Measurements from ENCODE around the gene EXOC3.
"Not testable (repeated sequence)": the region's sequence is repeated elsewhere in the genome, so short reads cannot be mapped to it uniquely, and the experiment has no call there.

The EXOC3 gene

DNA sequence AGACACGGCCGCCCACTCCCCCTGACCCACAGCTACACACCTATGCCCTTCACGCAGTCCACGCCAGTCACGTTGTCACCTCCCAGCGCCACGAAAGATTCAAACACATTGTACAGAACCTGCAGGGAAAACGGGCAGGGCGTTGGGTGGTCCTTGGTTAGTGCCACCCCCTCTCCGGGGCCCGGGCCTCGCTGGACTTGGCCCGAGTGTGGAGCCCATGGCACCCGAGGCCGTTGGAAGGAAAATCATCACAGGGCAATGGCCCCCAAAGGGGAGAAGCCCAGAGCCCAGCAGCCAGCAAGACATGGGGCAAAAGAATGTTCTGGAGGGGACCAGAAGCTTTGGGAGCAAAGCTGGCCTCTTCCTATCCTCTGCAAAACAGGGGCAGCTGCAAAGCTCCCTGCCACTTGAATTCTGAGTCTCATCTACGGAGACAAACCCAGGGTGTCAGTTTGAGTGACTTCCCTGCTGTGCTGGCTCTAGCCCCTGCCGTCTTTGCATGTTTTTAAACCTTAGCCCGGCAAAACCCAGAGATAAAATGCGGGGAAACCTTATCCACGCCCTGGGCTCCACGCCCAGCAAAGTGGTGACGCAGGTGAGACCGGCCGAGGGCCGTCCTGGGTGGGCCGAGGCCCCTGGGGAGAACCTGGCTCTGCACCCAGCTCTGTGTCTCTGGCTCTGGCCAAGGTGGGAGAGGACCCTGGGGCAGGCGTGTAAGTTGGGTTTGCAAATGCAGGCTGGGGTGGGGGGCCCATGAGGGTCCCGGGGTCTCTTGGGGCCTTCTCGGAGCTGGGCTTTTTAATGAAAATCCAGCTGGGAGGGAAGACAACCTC is 42.4 kb downstream of the EXOC3 start:
- no peak for DNase-seq (ENCODE audit: low read depth in 3 of 3, low spot score in 1 of 3)

DNA sequence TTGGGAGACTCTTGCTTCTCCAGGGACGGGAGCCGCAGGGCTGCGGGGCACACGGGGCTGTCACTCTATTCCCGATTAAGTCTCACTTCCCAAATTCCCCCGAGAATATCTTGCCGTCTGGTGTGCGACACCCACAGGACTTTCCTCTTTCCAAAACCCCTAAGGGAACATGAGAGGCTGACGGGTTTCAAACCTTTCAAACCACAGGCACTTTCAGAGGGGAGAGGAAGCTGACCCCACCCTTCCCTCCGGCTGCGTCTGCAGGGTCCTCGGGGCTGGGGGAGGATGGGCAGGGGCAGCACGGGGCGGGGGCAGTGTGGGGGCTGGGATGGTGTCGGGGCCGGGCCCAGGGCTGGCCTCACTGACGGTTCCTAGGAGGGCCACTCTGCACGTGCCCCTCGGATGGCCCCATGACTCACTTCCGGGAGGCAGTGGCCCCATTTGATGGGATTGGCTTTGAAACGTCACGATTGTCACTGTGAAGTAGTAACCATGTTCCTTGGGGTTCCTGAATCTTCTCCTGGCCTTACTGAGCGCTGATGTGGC is 43.0 kb downstream of the EXOC3 start:
- DNase-seq (ENCODE audit: low read depth in 3 of 3, low spot score in 1 of 3) = no peak

DNA sequence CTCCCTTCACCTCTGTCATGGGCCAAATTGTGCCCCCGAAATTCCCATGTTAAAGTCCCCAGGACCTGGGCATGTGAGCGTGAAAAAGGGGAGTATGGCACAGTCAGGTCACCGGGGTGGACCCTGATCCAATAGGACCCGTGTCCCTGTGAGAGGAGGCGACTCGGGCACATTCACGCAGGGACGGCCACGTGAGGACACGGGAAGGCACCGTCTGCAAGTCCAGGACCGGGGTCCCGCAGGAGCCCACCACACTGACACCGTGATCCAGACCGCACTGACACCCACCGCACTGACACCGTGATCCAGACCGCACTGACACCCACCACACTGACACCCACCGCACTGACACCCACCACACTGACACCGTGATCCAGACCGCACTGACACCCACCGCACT is 43.6 kb downstream of the EXOC3 start:
- DNase-seq (ENCODE audit: low read depth in 3 of 3, low spot score in 1 of 3) = not testable (repeated sequence)

DNA sequence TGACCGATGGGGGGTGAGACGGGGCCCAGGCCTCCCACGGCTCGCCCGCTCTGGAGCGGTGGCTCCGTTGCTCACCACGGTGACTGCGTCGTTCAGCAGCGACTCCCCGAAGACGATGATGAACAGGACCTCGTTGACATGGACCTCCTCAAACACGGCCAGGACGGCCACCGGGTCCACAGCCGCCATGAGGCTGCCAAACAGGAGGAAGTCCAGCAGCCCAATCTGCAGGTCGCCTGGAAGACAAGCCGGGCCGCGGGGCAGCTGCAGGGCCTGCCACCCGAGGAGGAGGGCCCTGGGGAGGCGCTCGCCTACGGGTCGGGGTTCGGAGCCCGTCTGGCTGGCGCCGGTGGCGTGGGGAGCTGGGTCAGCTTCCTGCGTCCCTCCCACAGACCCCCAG is 45.3 kb downstream of the EXOC3 start:
- no peak for DNase-seq (ENCODE audit: low read depth in 3 of 3, low spot score in 1 of 3)

DNA sequence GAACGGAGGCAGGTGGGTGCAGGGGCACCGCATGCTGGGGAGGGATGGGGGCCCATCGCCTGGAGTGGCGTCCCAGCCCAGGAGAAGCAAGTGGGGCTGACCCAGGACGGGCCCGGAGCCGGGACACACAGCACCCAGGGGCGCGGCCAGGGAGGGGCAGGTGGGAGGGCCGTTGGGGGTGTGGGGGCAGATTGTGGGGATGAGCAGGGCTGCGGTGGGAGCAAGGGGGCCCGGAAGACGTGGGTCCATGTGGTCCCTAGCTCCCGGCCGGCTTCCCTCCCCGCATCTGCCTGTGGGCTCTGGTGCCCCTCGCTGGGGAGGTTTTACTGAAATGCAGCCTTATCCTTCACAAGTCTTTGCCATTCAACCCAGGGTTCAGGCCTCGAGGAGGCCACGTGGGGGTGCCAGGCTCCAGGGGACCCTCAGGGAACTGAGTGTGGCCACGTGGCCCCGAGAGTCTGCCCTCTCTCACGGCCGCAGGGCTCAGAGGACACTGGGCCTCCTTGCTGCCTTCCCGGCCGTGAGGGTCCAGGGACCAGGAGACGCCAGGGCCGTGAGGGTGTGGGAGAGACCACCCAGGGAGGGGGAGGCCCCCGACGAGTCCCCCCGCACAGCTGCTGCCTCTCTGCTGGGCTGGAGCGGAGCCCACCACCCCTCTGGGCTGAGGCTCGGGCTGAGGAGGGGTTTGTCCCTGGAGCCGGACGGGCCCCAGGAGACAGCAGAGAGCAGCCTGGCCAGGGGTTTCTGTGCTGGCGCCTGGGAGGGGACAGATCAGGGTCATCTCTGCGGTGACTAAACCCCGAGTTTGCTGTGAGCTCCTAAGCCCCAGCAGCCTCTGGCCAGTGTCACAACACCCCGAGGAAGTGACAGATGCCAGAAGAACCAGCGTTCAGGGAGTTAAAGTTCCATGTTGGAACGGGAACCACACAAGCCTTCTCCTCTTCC is 46.0 kb downstream of the EXOC3 start:
- no peak for DNase-seq (ENCODE audit: low read depth in 3 of 3, low spot score in 1 of 3)

DNA sequence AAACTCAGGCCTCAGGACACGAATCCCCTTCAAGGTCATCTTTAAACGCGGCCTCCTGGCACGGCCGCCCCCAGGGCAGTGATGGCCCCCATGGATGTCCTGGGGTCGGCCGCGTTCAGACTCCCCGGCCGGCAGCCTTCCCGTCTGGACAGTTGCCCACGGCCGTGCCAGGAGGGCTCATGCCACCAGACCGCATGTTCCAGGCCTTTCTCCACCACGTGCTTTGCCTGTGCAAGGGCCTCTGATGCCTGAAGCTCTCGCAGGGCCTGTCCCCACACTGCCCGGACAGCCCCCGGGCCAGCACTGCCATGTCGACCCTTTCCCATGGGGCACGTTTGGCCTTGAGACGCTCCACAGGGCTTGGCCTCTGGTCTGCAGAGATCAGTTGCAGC is 46.7 kb downstream of the EXOC3 start:
- no peak for DNase-seq (ENCODE audit: low read depth in 3 of 3, low spot score in 1 of 3)

DNA sequence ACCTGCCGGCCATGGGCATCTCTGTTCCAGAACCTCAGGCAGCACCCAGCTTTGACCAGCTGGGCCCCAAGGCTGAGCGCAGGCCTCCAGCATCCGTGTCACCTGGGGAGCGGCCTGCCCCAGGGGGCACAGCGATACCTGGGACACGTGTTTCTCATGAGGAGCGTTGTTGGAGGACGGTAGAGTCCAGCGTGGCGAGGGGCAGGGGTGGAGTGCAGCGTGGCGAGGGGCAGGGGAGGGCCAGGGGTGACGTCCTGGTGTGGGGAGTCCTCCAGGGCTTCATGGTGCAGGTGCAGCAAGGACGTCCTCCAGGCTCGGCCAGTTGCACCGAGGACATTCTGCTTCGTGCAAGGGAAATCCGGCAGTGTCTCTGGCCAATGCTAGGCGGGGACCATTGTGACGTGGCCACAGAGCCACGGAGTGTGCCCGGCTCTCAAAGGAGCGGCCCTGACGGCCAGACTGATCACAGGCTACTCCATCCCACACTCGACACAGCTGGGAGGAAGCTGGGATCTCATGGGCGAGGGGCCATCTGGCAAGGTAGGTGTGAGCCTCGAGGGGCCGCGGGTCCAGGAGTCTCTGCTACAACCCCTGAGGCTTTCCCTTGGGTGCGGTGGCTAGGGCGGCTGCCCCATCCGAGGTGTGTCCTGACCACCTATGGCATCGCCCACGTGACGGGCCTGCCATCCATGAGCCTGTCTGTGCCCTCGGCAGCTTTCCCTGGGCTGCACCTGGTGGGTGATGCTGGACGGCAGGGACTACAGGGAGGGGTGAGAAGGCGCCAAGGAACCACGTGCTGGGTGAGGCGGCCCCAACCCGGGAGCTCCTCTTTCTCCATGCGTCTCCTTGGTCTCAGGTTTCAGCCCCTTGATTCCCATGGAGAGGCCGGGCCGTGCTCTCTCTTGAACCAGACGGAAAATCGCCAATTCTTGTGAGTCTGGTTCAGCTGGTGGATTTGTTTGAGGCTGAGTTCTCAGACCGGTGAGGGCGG is 47.4 kb downstream of the EXOC3 start:
- DNase-seq (ENCODE audit: low read depth in 3 of 3, low spot score in 1 of 3) = no peak

DNA sequence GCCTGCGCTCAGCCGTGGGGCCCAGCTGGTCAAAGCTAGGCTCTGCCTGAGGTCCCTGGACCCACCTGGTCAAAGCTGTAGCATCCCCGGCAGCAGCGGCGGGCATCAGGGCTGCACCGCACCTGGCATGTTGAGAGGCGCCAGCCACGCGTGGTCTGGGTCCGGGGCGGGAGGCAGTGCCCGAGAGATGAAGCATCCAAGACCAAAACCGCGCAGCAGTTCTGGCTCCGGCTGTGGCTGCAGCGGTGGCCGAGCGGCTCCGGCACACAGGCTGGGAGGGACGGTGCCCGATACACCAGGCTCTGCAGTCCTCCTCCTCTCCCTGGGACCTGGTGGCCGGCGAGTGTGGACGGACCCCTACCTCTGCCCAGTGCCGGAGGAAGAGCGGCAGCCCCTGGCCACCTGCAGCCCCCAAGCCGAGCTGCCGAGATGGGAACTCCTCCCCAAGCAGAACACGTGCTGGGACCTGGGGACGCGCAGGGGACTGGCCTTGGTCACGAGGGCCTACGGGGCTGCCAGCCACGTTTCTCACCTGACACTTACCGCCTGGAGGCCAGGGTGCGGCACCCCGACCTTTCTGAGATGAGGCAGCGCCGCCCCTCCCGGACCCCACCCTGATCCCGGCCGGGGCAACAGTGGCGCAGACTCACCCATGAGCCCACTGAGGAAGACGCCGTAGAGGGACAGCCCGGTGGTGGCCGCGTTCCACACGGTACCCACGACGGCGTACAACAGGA is 48.3 kb downstream of the EXOC3 start:
- no peak for DNase-seq (ENCODE audit: low read depth in 3 of 3, low spot score in 1 of 3)

DNA sequence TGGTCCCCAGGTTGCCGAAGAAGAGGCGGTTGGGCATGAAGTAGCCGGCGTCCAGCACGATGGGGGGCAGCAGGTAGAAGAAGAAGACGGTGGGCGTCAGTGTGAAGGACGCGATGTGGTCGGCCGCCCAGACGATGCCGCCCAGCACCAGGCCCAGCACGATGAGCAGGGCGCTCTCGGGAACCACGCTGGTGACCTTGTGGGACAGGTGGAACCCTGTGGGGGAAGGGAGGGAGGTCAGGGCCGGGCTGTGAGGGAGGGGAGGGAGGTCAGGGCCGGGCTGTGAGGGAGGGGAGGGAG is 48.8 kb downstream of the EXOC3 start:
- DNase-seq (ENCODE audit: low read depth in 3 of 3, low spot score in 1 of 3) = no peak

DNA sequence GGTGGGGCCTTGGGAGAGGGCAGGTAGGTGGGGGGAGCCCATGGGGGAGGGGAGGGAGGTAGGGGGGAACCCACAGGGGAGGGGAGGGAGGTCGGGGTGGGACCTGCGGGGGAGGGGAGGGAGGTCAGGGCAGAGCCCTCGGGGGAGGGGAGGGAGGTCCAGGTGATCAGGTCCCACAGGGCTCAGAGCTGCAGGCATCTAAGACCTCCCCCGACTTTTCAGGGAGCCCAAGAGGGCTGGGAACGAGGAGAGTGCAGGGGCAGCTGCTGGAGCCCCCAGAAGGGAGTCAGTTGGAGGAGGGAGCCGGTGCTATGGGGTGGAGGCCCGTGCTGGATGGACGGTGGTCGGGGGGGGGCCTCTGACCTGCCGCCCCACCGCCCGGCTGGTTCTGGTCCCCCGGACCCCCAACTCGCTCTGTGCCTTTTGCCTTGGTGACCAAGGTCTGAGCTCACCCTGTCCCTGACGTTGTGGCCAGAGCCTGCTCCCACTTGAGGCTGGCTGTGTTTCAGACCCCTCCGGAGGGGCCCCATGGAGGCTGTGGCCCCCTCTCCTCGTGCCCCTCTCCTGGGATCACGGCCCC is 49.4 kb downstream of the EXOC3 start:
- no peak for DNase-seq (ENCODE audit: low read depth in 3 of 3, low spot score in 1 of 3)

DNA sequence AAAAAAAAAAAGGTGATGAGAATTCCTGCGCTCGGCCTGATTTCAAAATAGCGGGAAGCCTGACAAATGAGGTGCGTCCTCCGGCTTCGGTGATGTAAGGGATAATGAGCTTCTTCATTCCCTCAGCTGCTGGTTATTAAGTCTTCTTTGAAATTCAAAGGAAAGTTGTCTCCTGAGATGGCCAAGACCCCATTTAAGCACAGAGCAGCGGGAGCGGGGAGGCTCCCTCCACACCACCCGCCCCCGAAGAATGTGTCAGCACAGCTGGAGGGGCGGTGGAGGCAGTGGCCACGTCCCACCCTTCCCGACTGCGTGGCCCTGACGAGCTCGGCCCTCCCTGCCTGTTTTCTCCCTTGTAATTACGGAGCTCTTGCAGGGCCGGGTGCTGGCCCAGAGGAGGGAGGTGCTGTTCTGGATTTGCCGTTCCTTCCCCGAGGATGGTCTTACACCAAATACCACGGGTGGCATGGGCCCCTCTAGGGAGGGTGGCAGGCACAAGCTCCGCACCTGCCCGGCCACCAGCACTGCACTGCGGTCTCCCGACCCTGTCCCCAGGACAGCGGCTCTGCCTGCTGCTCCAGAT is 50.2 kb downstream of the EXOC3 start:
- DNase-seq (ENCODE audit: low read depth in 3 of 3, low spot score in 1 of 3) = no peak

DNA sequence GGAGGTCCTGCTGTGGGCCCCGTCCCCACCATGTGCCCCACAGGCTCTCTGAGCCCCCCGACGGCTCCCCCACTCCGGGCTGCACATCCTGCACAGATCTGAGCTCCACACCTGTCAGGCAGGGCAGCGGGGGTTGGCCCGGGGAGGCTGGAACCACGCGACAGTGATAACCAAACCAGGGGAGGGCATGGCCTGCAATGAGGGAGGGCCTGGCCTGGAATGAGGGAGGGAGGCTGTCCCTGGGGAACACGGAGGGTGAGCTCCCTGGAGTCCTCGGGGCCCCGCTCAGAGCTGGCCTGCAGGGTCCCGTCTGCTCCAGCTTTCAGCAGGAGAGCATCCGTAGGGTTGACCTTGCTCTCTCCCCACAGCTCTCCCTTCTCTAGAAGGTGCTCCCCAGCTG is 50.8 kb downstream of the EXOC3 start:
- no peak for DNase-seq (ENCODE audit: low read depth in 3 of 3, low spot score in 1 of 3)

DNA sequence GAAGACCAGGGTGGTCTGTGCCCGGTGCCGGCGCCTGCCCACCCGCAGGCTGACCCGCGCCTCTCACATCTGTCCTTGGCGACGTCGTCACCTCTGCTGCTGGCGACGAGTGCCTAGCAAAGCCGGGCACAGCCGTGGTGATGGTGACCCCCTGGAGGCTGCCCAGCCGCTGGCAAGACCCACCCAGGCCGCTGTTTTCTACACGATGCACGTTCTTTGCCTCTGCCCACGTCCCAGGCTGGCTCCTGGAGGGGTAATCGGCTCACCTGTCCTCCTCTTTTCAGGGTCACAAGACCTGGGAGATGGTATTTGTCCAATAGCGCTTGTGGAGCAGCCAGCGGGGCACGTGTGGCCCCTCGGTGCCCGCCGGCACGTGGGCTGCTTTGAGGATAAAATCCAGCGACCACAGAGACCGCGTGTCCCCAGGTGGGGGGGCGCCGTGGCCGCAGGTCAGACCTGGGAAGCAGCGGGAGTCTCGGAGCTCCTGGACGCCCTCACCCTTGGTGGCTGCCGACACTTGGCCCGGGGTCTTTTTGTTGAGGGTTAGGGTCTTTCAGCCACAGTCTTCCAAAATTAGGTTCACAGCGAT is 51.8 kb downstream of the EXOC3 start:
- no peak for DNase-seq (ENCODE audit: low read depth in 3 of 3, low spot score in 1 of 3)

DNA sequence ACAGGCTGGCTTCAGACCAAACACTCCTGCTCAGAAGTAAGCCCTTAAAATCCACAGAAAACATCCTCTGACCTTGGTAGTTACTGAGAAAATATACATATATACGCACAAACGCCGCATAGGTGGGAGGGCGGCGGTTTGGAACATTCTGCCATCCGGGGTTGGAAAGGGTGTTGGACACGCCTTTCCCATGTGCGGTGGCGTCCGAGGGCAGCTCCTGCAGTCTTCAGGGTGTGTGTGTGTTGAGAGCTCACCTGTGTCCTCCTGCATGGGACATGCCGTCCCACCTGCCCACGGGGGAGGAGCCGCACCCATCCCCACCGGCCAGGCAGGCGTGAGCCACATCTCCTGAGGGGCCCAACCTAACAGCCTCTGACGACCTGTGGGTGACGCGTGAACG is 53.1 kb downstream of the EXOC3 start:
- no peak for DNase-seq (ENCODE audit: low read depth in 3 of 3, low spot score in 1 of 3)

DNA sequence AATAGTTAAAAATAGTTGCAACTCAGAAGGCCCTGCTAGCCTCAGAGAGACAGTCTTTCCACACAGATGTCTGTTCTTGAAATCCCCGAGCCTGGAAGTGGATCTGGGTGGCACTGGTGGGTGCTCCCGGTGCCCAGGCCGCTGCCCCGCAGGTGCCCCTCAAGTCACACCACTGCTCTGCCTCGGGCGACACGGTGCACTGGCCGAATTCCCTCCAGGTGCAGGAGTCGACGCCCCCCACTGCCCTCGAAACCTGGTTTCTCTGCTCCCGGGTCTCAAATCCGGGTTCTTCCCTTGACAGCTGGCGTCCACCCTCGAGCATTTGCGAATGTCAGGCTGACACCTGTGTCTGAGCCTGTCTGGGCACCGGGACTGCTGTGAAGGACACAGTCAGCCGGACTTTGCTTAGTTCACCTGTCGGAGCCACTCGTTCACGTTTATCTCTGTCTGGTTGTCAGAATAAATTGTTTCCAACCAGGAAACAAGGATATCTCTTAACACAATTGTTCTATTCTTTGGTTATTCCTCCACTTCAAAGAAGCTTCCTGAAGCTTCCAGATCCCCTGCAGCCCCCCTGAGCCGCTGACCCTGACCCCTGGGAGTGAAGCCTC is 54.2 kb downstream of the EXOC3 start:
- DNase-seq (ENCODE audit: low read depth in 3 of 3, low spot score in 1 of 3) = no peak

DNA sequence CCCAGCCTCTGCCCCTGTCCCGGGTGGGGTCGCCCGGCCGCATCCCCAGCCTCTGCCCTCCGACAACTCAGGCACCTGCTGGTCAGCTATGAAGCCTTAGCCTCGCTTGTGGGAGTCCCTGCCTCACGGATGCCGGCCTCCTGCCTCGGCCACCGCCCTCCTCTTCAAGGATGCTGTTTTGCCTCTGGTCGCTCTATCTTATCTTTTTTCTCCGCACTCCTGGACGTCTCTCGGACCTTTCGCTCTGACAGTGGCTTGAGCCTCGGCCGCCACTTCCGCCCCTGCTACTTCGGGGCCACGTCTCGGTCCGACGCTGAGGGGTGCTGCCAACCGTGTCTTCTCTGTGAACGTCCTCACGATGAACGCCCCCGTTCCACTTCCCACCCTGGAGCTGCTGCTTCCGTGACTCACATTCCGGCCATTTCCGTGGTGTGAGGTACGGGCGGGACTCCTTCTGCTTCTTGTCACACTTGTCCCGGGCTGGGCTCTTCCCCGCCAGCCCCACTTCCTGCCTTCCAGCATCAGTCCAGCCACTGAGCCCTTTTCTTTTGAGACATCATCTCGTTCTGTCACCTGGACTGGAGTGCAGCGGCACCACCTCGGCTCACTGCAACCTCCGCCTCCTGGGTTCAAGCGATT is 55.0 kb downstream of the EXOC3 start:
- no peak for DNase-seq (ENCODE audit: low read depth in 3 of 3, low spot score in 1 of 3)

DNA sequence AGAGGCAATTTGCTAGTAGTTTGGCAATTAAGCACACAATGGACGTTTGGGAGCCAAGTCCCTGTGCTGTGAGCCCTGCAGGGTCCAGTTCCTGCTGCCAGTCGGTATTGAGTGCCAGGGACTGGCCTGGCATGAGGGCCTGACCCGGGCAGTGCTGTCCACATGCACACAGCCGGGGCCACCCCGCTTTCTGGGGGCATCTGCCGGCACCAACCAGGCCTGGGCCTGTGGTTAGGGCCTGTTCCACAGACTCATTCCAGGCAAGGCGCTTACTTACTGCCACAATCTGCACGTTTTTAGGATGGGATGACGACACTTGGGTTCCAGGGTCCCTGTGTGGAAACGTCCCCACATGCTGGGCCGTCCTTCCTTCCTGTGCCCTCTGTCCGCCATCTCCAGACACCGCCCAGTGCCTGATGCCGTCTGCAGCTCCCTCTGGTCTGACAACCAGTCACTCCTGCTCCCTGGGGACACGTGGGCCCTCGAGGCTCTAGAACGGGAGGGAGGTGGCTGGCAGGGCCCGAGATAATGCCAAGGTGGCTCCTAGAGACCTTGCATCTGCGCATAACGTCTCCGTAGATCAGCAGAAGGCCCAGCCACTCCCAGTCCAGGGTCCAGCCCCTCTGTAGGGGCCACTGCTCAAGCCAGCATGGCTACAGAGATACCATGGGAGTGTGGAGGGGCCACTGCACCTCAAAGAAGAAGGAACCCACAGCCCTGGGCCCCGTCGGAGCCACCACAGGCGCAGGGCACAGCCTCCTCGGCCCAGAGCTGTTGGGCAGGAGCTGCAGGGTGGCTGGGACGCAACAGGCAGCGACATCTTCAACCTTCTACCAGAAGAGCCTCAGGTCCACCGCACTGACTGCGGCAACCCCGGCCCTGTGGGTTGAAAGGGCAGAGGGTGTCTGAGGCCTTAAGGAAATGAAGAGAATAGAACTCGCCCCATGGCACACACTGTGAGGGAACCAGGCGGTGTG is 56.5 kb downstream of the EXOC3 start:
- no peak for DNase-seq (ENCODE audit: low read depth in 3 of 3, low spot score in 1 of 3)
